Mesenchymal stem cell (in vitro differentiated cells and primary cell): ENCODE data around the gene SLC12A4.

Source experiments
- DNase-seq: peaks from one replicate; pipeline ENCODE4 v3.0.0-alpha.2; 2013
- H2AFZ ChIP-seq: one replicate; pipeline ENCODE4 v1.6.1; 2013; ENCODE audit warnings: low read depth, mild to moderate bottlenecking, control low read depth, inconsistent platforms, low read length, moderate library complexity
- H2AK5ac ChIP-seq: 2 replicates; pipeline ENCODE4 v1.6.1; 2013; ENCODE audit warnings: low read length, moderate library complexity, mild to moderate bottlenecking, inconsistent platforms; ENCODE audit not compliant: severe bottlenecking
- H2BK120ac ChIP-seq: one replicate; pipeline ENCODE4 v1.6.1; 2013; ENCODE audit warnings: low read depth, mild to moderate bottlenecking, inconsistent platforms, low read length, moderate library complexity
- H2BK12ac ChIP-seq, 2 experiments: one replicate each; pipeline ENCODE4 v1.6.1; 2013; ENCODE audit warnings: inconsistent platforms in 2 of 2, low read length in 2 of 2, mild to moderate bottlenecking in 2 of 2, moderate library complexity in 2 of 2, control low read depth in 1 of 2
- H2BK15ac ChIP-seq: one replicate; pipeline ENCODE4 v1.6.1; 2013; ENCODE audit warnings: mild to moderate bottlenecking, low read depth, inconsistent platforms; ENCODE audit not compliant: poor library complexity, severe bottlenecking
- H2BK5ac ChIP-seq: 2 replicates; pipeline ENCODE4 v1.6.1; 2013; ENCODE audit warnings: low read depth, mild to moderate bottlenecking, low read length, control low read depth, inconsistent platforms; ENCODE audit not compliant: poor library complexity, severe bottlenecking
- H3K14ac ChIP-seq, 2 experiments: one replicate each; pipeline ENCODE4 v1.6.1; 2013; ENCODE audit warnings: inconsistent platforms in 2 of 2, low read length in 2 of 2, control low read depth in 1 of 2, mild to moderate bottlenecking in 1 of 2, moderate library complexity in 1 of 2
- H3K18ac ChIP-seq, 2 experiments: one replicate each; pipeline ENCODE4 v1.6.1; 2013; ENCODE audit warnings: inconsistent platforms in 2 of 2, low read length in 2 of 2, control low read depth in 1 of 2, low read depth in 1 of 2, mild to moderate bottlenecking in 1 of 2
- H3K23ac ChIP-seq, 2 experiments: one replicate each; pipeline ENCODE4 v1.6.1; 2013; ENCODE audit warnings: inconsistent platforms in 2 of 2, low read length in 2 of 2, mild to moderate bottlenecking in 2 of 2, moderate library complexity in 2 of 2, control low read depth in 1 of 2
- H3K27ac ChIP-seq: 2 replicates; pipeline ENCODE4 v1.5.1; 2013; ENCODE audit warnings: mild to moderate bottlenecking, moderate library complexity, low read length, control low read depth, inconsistent platforms; ENCODE audit not compliant: poor library complexity, severe bottlenecking
- H3K27me3 ChIP-seq, 2 experiments: 2 replicates each; pipeline versions ENCODE4 v1.6.1 to v1.7.0; 2013; ENCODE audit warnings: low read length in 2 of 2, mild to moderate bottlenecking in 2 of 2, moderate library complexity in 2 of 2, control low read depth in 1 of 2, inconsistent platforms in 1 of 2; ENCODE audit not compliant: control insufficient read depth in 1 of 2, insufficient read depth in 1 of 2
- H3K36me3 ChIP-seq, 2 experiments: 2 replicates each; pipeline versions ENCODE4 v1.6.1 to v1.7.0; 2013; ENCODE audit warnings: low read length in 2 of 2, control low read depth in 1 of 2, inconsistent platforms in 1 of 2, low read depth in 1 of 2, mild to moderate bottlenecking in 1 of 2; ENCODE audit not compliant: insufficient read depth in 2 of 2, control insufficient read depth in 1 of 2
- H3K4ac ChIP-seq, 2 experiments: one replicate each; pipeline ENCODE4 v1.6.1; 2013; ENCODE audit warnings: inconsistent platforms in 2 of 2, low read length in 2 of 2, mild to moderate bottlenecking in 2 of 2, moderate library complexity in 2 of 2, control low read depth in 1 of 2, low read depth in 1 of 2
- H3K4me1 ChIP-seq: 2 replicates; pipeline ENCODE4 v1.6.1; 2013; ENCODE audit warnings: low read depth, low read length, control low read depth; ENCODE audit not compliant: control insufficient read depth, insufficient read depth
- H3K4me2 ChIP-seq: 2 replicates; pipeline ENCODE4 v1.6.1; 2013; ENCODE audit warnings: low read length, mild to moderate bottlenecking, inconsistent platforms; ENCODE audit not compliant: poor library complexity, severe bottlenecking
- H3K4me3 ChIP-seq, 2 experiments: 2 replicates each; pipeline versions ENCODE4 v1.5.1 to v1.7.0; 2013; ENCODE audit warnings: low read length in 2 of 2, mild to moderate bottlenecking in 2 of 2, control low read depth in 1 of 2, low read depth in 1 of 2; ENCODE audit not compliant: insufficient read depth in 1 of 2
- H3K79me1 ChIP-seq: replicated peaks from 2 replicates; pipeline ENCODE4 v1.6.1; 2013; ENCODE audit warnings: mild to moderate bottlenecking, control low read depth, low read length, inconsistent platforms; ENCODE audit not compliant: poor library complexity, severe bottlenecking
- H3K9ac ChIP-seq: 2 replicates; pipeline ENCODE4 v1.7.0; 2013; ENCODE audit warnings: mild to moderate bottlenecking, low read length, moderate library complexity
- H3K9me3 ChIP-seq: 2 replicates; pipeline ENCODE4 v1.7.0; 2013; ENCODE audit warnings: mild to moderate bottlenecking, low read length; ENCODE audit not compliant: control insufficient read depth
- H4K8ac ChIP-seq: one replicate; pipeline ENCODE4 v1.6.1; 2013; ENCODE audit warnings: inconsistent platforms, mild to moderate bottlenecking, low read length, moderate library complexity
- H4K91ac ChIP-seq: one replicate; pipeline ENCODE4 v1.6.1; 2013; ENCODE audit warnings: mild to moderate bottlenecking, low read length, inconsistent platforms
- WGBS: methylation state at CpG from one replicate; pipeline ENCODE4 v1.1.7; 2013; ENCODE audit warnings: mixed read lengths; 5-methylcytosine and 5-hydroxymethylcytosine counted together

SLC12A4 gene

DNA sequence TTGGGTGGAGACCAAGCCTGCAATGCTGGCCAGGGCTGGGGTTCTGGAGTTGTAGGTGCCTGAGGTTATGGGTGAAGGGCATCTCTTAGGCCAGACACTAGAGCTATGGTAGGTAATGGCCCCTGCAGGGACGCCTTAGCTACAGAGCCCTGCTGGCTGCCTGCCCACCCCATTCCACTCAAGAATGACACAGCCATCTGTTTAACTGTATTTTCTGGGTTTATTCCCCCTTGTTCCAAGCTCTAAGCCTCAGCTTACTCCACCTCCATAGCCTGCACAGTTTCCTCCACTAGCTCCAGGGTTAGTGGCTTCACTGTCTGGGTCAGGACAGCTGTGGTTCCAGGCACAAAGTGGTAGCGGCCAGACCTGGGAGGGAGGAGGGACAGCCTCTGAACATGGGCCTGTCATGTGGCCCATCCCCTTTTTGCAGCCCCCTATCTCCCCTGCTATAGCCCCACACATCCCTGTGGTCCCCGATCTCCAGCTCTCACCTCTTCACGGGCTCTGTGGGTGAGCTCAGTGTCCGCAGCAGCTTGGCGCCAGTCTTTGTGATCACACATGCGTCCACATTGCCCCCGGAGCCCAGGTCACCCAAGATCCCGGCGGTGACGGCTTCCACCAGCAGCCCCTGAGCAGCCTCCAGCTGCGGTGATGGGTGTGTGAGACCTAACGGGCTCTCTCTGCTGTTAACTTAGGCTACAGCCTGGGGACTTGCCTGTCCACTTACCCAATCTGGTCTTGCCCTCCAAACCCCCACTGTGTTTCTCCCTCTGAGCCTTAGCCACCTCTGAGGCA, 33.9 kb downstream of the SLC12A4 start:
- Histone ChIP-seq H2BK15ac (no peak overlapping the region), H4K8ac (no peak overlapping the region), H4K91ac (no peak overlapping the region), H3K27ac (no peak overlapping the region), H3K9me3 (no peaks in the 10 kb centered on the region), H3K4me3 (peak overlapping the region in 1 of 2 experiments; percentile 98), H3K9ac (peak overlapping the region; percentile 98), H3K36me3 (peaks cover 38 to 48% of the 10 kb centered on the region in 2 experiments), H3K4me1 (peaks cover 25% of the 10 kb centered on the region), H2BK120ac (no peak overlapping the region), H3K27me3 (no peaks in the 10 kb centered on the region), H2AK5ac (no peak overlapping the region), H2BK5ac (no peak overlapping the region), H3K14ac (no peak overlapping the region), H3K18ac (no peak overlapping the region), H2BK12ac (no peak overlapping the region), H3K79me1 (peaks cover 27% of the 10 kb centered on the region), H3K4ac (peak overlapping the region in 1 of 2 experiments; percentile 1), H2AFZ (no peak overlapping the region), H3K23ac (no peak overlapping the region), H3K4me2 (peak overlapping the region; percentile 67)
- WGBS: 79% methylated on average over 13 of the region's 13 CpGs
- no peak for DNase-seq

DNA sequence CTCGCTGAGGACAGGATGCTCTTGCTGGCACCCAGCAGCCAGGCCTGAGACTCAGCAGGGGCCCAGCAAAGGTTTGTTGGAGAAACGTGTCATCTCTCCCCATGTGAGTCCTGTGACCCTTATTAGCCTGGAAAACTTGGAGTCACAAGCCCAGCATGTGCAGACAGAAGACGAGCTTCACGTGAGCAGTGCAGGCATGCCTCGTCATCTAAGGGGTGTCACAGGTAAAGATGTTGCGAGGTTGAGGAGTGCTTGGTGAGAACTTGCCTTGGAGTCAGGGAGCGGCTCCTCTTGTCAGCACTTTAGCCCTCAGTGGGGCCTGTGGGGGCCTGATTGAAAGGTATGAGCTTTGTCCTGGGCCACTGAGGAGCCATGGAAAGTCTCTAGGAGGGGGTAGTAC, 34.6 kb downstream of the SLC12A4 start:
- Histone ChIP-seq H2AFZ (no peak overlapping the region), H3K27ac (no peak overlapping the region), H3K27me3 (no peaks in the 10 kb centered on the region), H3K9ac (no peak overlapping the region), H3K4ac (no peak overlapping the region), H2AK5ac (no peak overlapping the region), H3K4me1 (peaks cover 25% of the 10 kb centered on the region), H4K91ac (no peak overlapping the region), H3K9me3 (no peaks in the 10 kb centered on the region), H4K8ac (no peak overlapping the region), H2BK5ac (no peak overlapping the region), H3K79me1 (peaks cover 32% of the 10 kb centered on the region), H3K4me2 (no peak overlapping the region), H3K36me3 (peaks cover 42 to 50% of the 10 kb centered on the region in 2 experiments), H3K23ac (no peak overlapping the region), H2BK12ac (no peak overlapping the region), H3K18ac (no peak overlapping the region), H3K4me3 (no peak overlapping the region), H2BK120ac (no peak overlapping the region), H2BK15ac (no peak overlapping the region), H3K14ac (no peak overlapping the region)
- WGBS: 90% methylated on average over 7 of the region's 7 CpGs
- DNase-seq: no peak

DNA sequence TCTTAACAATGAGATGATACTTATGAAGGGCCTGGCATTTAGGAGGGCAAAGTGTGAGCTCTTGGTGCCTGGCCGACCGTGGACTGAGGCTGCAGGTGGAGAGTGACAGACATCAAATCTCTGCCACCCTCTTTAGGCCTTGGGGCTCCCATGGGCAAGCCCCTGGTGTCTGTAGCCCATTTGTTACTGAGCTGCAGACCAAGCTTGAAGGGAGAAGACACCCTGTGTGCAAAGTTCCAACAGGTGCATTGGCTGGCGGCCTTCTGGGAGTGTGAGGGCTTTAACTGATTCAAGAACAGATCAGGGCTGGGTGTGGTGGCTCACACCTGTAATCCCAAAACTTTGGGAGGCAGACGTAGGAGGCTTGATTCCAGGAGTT, 36.0 kb downstream of the SLC12A4 start:
- no peak overlapping the region for H2BK12ac ChIP-seq
- H2BK120ac ChIP-seq: no peak overlapping the region
- no peak overlapping the region for H3K4me2 ChIP-seq
- H2BK5ac ChIP-seq: no peak overlapping the region
- no peaks in the 10 kb centered on the region for H3K27me3 ChIP-seq
- peaks cover 37% of the 10 kb centered on the region for H3K79me1 ChIP-seq
- H2AK5ac ChIP-seq: no peak overlapping the region
- DNase-seq: no peak
- H3K9me3 ChIP-seq: no peaks in the 10 kb centered on the region
- H4K8ac ChIP-seq: no peak overlapping the region
- no peak overlapping the region for H4K91ac ChIP-seq
- no peak overlapping the region for H3K27ac ChIP-seq
- no peak overlapping the region for H3K4me3 ChIP-seq
- no peak overlapping the region for H3K4ac ChIP-seq
- no peak overlapping the region for H3K23ac ChIP-seq
- H2AFZ ChIP-seq: no peak overlapping the region
- H3K9ac ChIP-seq: no peak overlapping the region
- no peak overlapping the region for H2BK15ac ChIP-seq
- H3K36me3 ChIP-seq: peaks cover 55 to 63% of the 10 kb centered on the region in 2 experiments
- peaks cover 24% of the 10 kb centered on the region for H3K4me1 ChIP-seq
- no peak overlapping the region for H3K14ac ChIP-seq
- H3K18ac ChIP-seq: no peak overlapping the region
- WGBS: 98% methylated on average over 3 of the region's 4 CpGs

DNA sequence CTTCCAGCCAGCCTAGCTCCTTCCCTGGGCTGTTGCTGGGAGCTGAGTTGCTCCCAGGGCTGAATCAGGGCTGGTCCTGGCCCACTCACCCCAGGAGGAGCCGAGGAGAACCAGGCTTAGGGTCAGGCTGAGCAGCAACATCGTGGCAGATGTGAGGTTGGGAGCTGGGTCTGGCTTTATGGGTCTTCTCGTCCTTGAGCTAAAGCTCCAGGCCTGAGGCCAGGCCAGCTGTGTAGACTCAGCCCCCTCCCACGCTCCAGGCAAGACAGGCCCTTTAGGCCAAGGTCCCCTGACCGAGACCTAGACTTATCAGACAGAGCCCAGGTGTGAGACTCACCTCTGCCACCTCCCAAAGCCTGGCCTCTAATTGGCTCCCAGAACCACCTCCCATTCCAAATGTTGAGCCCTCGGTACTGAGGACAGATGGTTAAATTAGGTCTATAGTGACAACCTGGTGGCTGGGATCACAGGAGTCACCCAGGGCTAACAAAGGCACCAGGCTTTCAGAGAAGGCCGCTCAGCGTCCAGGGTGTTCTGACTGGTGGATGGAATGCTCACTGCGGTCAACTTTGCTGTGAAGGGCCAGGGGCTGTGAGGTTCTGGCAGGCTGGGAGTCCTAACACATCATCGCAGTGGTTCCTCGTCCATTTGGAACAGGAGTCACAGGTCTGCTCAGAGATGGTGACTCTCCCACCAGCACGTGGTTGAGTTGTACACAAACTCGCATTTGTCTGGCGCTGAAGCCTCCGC, 36.5 kb downstream of the SLC12A4 start, which contains the start of gene CTRL:
CTRL (minus strand) TSS at position 151 of the 750 bp plus-strand sequence; CDS start at position 141, 10 bp downstream.
- Histone ChIP-seq H2BK15ac (no peak within 1 kb of the TSS), H3K23ac (no peak within 1 kb of the TSS), H2AFZ (no peak within 1 kb of the TSS), H2BK12ac (no peak within 1 kb of the TSS), H4K8ac (no peak within 1 kb of the TSS), H4K91ac (no peak within 1 kb of the TSS), H3K79me1 (peaks cover 37% of the 10 kb centered on the region), H3K4ac (no peak within 1 kb of the TSS), H3K14ac (no peak within 1 kb of the TSS), H2BK120ac (no peak within 1 kb of the TSS), H3K27me3 (no peaks in the 10 kb centered on the region), H3K27ac (no peak within 1 kb of the TSS), H3K4me2 (no peak within 1 kb of the TSS), H3K4me3 (no peak within 1 kb of the TSS), H2AK5ac (no peak within 1 kb of the TSS), H3K36me3 (peaks cover 59 to 68% of the 10 kb centered on the region in 2 experiments), H3K9me3 (no peaks in the 10 kb centered on the region), H3K4me1 (peaks cover 18% of the 10 kb centered on the region), H2BK5ac (no peak within 1 kb of the TSS), H3K9ac (no peak within 1 kb of the TSS), H3K18ac (no peak within 1 kb of the TSS)
- 93% methylated on average over 15 of the region's 15 CpGs for WGBS
- no peak for DNase-seq
